ENCODE data around the gene TTC4. TPM values are rescaled to one million over a fixed set of nuclear protein-coding genes. Genes with fewer than 3 reads are reported as not detected.

Gene TTC4
- total and polyA plus RNA-seq, 2 of the 4 experiments (the other 2 are of a cell fraction): 21.6 to 27.1 TPM

DNA sequence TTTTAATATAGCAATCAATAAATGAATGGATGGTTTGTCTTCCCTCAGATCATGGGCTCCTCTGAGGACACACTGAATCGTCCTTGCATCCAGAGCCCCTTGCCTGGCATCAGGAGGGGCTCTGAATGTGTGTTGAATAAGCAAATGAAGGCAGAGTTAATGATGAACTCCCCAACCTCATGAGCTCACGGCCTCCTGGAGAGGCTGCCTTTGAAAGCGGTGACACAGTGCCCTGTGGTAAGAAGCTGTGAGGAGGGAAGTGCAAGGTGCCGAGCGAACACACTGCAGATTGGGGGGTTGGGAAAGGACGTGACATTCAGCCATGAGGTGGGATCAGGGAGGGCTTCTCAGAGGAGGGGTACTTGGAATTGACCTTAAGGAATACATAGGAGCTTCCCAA lies 51.9 kb downstream of the TTC4 start:
- no peak overlapping the region for H2AFZ ChIP-seq (replicated peaks; ENCODE audit: low read length, poor library complexity)
- no peak overlapping the region for H2AK9ac ChIP-seq (replicated peaks; ENCODE audit: low read depth, low read length, poor library complexity)
- H3K36me3 ChIP-seq (ENCODE audit: control insufficient read depth, insufficient read depth, low read length): no peaks in the 10 kb centered on the region
- no peak overlapping the region for H3K27ac ChIP-seq (ENCODE audit: insufficient read depth, low read length)
- no peak overlapping the region for H3K4me2 ChIP-seq (ENCODE audit: low read depth, low read length)
- no peak overlapping the region for H2BK15ac ChIP-seq (ENCODE audit: low read depth, low read length)
- dilution Hi-C loops (cut with HindIII; ENCODE audit: low sequenced_read_pairs, unreplicated experiment) (no loop called here), intact Hi-C loops (cut with micrococcal nuclease) (no loop called here), in situ Hi-C loops (cut with MboI; ENCODE audit: low sequenced_read_pairs) (no loop called here)
- H3K4ac ChIP-seq (ENCODE audit: low read depth, low read length): no peak overlapping the region
- ChIA-PET CTCF (no interaction called here), POLR2A (ENCODE audit: unreplicated experiment) (no interaction called here)
- no peak overlapping the region for H4K91ac ChIP-seq (ENCODE audit: insufficient read depth, low read depth, low read length)
- no peak overlapping the region for H3K18ac ChIP-seq (ENCODE audit: low read depth, low read length)
- BruUV-seq (replicated peaks): no TSS peak
- no peak overlapping the region for H2BK5ac ChIP-seq (ENCODE audit: low read depth, low read length, poor library complexity, severe bottlenecking)
- WGBS, 2 experiments (ENCODE audit: extremely low coverage in 2 of 2, insufficient read length in 1 of 2): 49% methylated on average over 5 of the region's 6 CpGs; no CpG with 5 or more reads in 1 of the 2 experiments
- no peak overlapping the region for H3K56ac ChIP-seq (ENCODE audit: extremely low read depth, insufficient read depth, low read length)
- H4K8ac ChIP-seq (ENCODE audit: low read depth in 2 of 2, low read length in 2 of 2): no peak overlapping the region
- no peak for DNase-seq
- peaks cover 15 to 18% of the 10 kb centered on the region in 2 experiments for H3K79me1 ChIP-seq (ENCODE audit: low read depth in 1 of 2, low read length in 2 of 2)
- peaks cover 4% of the 10 kb centered on the region; the same call in 1 of the 2 replicates for H3K27me3 ChIP-seq (ENCODE audit: control insufficient read depth, insufficient read depth, low read length)
- no peak overlapping the region for H3K9ac ChIP-seq (ENCODE audit: low read depth, low read length)
- TF ChIP-seq RFX5 (IDR thresholded peaks at IDR 0.05; ENCODE audit: low read depth, low read length): no peak
- TF ChIP-seq RAD21 (IDR thresholded peaks at IDR 0.05; ENCODE audit: low read length): no peak
- TF ChIP-seq NFE2L2 (IDR thresholded peaks at IDR 0.05; ENCODE audit: low read depth, low read length): no peak
- TF ChIP-seq BHLHE40 (IDR thresholded peaks at IDR 0.05; ENCODE audit: low read depth, low read length): no peak
- no peak for TF ChIP-seq POLR2A (IDR thresholded peaks at IDR 0.05; ENCODE audit: low read depth, low read length)
- TF ChIP-seq MXI1 (IDR thresholded peaks at IDR 0.05; ENCODE audit: borderline replicate concordance, low read depth, low read length): no peak
- TF ChIP-seq FOS (IDR thresholded peaks at IDR 0.05; ENCODE audit: low read depth, low read length): no peak
- no peak for TF ChIP-seq CEBPB (IDR thresholded peaks at IDR 0.05; ENCODE audit: low read depth, low read length)
- TF ChIP-seq, protein P1, sequence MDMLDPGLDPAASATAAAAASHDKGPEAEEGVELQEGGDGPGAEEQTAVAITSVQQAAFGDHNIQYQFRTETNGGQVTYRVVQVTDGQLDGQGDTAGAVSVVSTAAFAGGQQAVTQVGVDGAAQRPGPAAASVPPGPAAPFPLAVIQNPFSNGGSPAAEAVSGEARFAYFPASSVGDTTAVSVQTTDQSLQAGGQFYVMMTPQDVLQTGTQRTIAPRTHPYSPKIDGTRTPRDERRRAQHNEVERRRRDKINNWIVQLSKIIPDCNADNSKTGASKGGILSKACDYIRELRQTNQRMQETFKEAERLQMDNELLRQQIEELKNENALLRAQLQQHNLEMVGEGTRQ (IDR thresholded peaks at IDR 0.05; ENCODE audit: low read depth, low read length): no peak
- TF ChIP-seq, protein P2, sequence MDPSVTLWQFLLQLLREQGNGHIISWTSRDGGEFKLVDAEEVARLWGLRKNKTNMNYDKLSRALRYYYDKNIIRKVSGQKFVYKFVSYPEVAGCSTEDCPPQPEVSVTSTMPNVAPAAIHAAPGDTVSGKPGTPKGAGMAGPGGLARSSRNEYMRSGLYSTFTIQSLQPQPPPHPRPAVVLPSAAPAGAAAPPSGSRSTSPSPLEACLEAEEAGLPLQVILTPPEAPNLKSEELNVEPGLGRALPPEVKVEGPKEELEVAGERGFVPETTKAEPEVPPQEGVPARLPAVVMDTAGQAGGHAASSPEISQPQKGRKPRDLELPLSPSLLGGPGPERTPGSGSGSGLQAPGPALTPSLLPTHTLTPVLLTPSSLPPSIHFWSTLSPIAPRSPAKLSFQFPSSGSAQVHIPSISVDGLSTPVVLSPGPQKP (IDR thresholded peaks at IDR 0.05; ENCODE audit: borderline replicate concordance, low read depth, low read length): no peak
- TF ChIP-seq MAFK (IDR thresholded peaks at IDR 0.05; ENCODE audit: low read depth, low read length): no peak
- no peak for TF ChIP-seq MAZ (IDR thresholded peaks at IDR 0.05; ENCODE audit: borderline replicate concordance, low read depth, low read length)
- TF ChIP-seq RCOR1 (IDR thresholded peaks at IDR 0.05; ENCODE audit: insufficient replicate concordance, low read length): no peak
- TF ChIP-seq SMC3 (IDR thresholded peaks at IDR 0.05; ENCODE audit: low read depth, low read length): no peak
- TF ChIP-seq, protein P3, sequence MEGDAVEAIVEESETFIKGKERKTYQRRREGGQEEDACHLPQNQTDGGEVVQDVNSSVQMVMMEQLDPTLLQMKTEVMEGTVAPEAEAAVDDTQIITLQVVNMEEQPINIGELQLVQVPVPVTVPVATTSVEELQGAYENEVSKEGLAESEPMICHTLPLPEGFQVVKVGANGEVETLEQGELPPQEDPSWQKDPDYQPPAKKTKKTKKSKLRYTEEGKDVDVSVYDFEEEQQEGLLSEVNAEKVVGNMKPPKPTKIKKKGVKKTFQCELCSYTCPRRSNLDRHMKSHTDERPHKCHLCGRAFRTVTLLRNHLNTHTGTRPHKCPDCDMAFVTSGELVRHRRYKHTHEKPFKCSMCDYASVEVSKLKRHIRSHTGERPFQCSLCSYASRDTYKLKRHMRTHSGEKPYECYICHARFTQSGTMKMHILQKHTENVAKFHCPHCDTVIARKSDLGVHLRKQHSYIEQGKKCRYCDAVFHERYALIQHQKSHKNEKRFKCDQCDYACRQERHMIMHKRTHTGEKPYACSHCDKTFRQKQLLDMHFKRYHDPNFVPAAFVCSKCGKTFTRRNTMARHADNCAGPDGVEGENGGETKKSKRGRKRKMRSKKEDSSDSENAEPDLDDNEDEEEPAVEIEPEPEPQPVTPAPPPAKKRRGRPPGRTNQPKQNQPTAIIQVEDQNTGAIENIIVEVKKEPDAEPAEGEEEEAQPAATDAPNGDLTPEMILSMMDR (conservative IDR thresholded peaks at IDR 0.05; ENCODE audit: low read depth, low read length): no peak
- no peak for TF ChIP-seq CHD1 (IDR thresholded peaks at IDR 0.05; ENCODE audit: low read depth, low read length)
- H3K4me3 ChIP-seq (ENCODE audit: insufficient read depth, low read depth, low read length): no peak overlapping the region
- no peak overlapping the region for H4K5ac ChIP-seq (ENCODE audit: low read depth, low read length)
- H3K4me1 ChIP-seq (ENCODE audit: control insufficient read depth, insufficient read depth, low read length): no peaks in the 10 kb centered on the region
- no peak overlapping the region for H2BK20ac ChIP-seq (ENCODE audit: low read depth, low read length)
- H3K14ac ChIP-seq (replicated peaks; ENCODE audit: low read depth, low read length): no peak overlapping the region
- no peak for ATAC-seq (ENCODE audit: low read depth)
- no peak overlapping the region for H3K23ac ChIP-seq (ENCODE audit: low read depth, low read length)
- no peak overlapping the region for H2BK120ac ChIP-seq (ENCODE audit: low read depth, low read length)
- H4K20me1 ChIP-seq (ENCODE audit: insufficient read depth, low read length): no peaks in the 10 kb centered on the region
- no peak overlapping the region for H2AK5ac ChIP-seq (ENCODE audit: low read depth, low read length)
- H3K9me1 ChIP-seq (ENCODE audit: insufficient read depth, low read length): no peaks in the 10 kb centered on the region
- no peaks in the 10 kb centered on the region for H3K9me3 ChIP-seq (ENCODE audit: control insufficient read depth, insufficient read depth, low read length)

Data from IMR-90 (cell line).